Measurements from ENCODE around the gene GRID1. TPM values are rescaled to one million over a fixed set of nuclear protein-coding genes. Genes with fewer than 3 reads are reported as not detected.

GRID1 gene
- total and polyA plus RNA-seq, 10 of the 15 experiments (the other 5 are each of a cell fraction or from before 2014, with no cell fraction given), result 0.04 to 0.62 (median 0.08) TPM; not detected in 5

DNA sequence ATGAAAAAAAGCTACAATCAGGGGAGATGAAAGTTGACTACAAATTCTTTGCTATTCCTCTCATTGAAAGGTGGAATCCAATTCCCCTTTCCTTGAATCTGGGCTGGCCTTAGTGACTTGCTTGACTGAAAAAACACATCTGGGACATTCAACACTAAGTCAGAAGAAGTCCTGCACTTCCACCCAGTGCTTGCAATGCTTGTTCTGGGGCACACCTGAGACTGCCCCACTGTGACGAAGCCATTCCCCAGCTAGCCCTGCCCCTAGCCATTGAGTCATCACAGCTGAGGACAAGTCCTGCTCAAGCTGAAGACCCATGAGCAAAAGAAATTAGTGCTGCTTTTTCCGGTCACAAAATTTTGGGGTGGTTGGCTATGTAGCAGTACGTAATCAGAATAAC is 19.2 kb upstream of the GRID1 start (continued):
- TF ChIP-seq, protein P1, sequence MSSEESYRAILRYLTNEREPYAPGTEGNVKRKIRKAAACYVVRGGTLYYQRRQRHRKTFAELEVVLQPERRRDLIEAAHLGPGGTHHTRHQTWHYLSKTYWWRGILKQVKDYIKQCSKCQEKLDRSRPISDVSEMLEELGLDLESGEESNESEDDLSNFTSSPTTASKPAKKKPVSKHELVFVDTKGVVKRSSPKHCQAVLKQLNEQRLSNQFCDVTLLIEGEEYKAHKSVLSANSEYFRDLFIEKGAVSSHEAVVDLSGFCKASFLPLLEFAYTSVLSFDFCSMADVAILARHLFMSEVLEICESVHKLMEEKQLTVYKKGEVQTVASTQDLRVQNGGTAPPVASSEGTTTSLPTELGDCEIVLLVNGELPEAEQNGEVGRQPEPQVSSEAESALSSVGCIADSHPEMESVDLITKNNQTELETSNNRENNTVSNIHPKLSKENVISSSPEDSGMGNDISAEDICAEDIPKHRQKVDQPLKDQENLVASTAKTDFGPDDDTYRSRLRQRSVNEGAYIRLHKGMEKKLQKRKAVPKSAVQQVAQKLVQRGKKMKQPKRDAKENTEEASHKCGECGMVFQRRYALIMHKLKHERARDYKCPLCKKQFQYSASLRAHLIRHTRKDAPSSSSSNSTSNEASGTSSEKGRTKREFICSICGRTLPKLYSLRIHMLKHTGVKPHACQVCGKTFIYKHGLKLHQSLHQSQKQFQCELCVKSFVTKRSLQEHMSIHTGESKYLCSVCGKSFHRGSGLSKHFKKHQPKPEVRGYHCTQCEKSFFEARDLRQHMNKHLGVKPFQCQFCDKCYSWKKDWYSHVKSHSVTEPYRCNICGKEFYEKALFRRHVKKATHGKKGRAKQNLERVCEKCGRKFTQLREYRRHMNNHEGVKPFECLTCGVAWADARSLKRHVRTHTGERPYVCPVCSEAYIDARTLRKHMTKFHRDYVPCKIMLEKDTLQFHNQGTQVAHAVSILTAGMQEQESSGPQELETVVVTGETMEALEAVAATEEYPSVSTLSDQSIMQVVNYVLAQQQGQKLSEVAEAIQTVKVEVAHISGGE (CRISPR knock-in tag; IDR thresholded peaks at IDR 0.05), result no peak
- no peak for TF ChIP-seq JUNB (IDR thresholded peaks at IDR 0.05)
- TF ChIP-seq, protein P2, sequence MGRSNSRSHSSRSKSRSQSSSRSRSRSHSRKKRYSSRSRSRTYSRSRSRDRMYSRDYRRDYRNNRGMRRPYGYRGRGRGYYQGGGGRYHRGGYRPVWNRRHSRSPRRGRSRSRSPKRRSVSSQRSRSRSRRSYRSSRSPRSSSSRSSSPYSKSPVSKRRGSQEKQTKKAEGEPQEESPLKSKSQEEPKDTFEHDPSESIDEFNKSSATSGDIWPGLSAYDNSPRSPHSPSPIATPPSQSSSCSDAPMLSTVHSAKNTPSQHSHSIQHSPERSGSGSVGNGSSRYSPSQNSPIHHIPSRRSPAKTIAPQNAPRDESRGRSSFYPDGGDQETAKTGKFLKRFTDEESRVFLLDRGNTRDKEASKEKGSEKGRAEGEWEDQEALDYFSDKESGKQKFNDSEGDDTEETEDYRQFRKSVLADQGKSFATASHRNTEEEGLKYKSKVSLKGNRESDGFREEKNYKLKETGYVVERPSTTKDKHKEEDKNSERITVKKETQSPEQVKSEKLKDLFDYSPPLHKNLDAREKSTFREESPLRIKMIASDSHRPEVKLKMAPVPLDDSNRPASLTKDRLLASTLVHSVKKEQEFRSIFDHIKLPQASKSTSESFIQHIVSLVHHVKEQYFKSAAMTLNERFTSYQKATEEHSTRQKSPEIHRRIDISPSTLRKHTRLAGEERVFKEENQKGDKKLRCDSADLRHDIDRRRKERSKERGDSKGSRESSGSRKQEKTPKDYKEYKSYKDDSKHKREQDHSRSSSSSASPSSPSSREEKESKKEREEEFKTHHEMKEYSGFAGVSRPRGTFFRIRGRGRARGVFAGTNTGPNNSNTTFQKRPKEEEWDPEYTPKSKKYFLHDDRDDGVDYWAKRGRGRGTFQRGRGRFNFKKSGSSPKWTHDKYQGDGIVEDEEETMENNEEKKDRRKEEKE (IDR thresholded peaks at IDR 0.05), result no peak
- no peak for TF ChIP-seq SPI1 (IDR thresholded peaks at IDR 0.05; ENCODE audit: borderline replicate concordance, insufficient read depth, low read depth, low read length)
- TF ChIP-seq PAX5 (IDR thresholded peaks at IDR 0.05; ENCODE audit: borderline replicate concordance, low read depth, low read length), result no peak
- TF ChIP-seq CBX3 (IDR thresholded peaks at IDR 0.05; ENCODE audit: borderline replicate concordance, low read depth), result no peak
